Heart left ventricle (tissue), 13 donors: Measurements from ENCODE around the gene ACOX1.

ENCODE experiments used
- CTCF ChIP-seq, 12 donors: fragments of 200-600 bp; sonication (generic) in 4 of 12; IDR thresholded peaks; one replicate each; pipeline versions ENCODE4 v1.5.0 to v1.8.0; 2018 to 2022; ENCODE audit warnings: antibody characterized with exemption in 12 of 12, mild to moderate bottlenecking in 5 of 12
- POLR2A ChIP-seq, 2 donors: fragments of 450-650 bp; IDR thresholded peaks; one replicate each; pipeline ENCODE4 v1.6.1; 2017; ENCODE audit warnings: antibody characterized with exemption in 2 of 2, mild to moderate bottlenecking in 2 of 2, moderate library complexity in 2 of 2
- donor health status: ischemic (EF 13 %, LVEDD 7.1; RV severe dilation, severe dysfunction).
- donor health status: DM: no; HTN: yes; CAD: no.
- donor health status: DM: no; HTN: no; CAD: no.
- donor health status: ischemic (EF 25% LVEDD 6.9; RV normal size, moderate dysfunction).
- donor health status: ischemic (EF 25% LVEDD 5.7; RV mildly dilated, moderate dysfunction).
- donor health status: ischemic (EF 35%, LVEDD 5.7; RV mildly dilated, moderate dysfunction).
- donor health status: nonischemic (EF 11% LVEDD 7.7; RV severe dilation, severe dysfunction).
- donor health status: DM: yes; HTN: yes; CAD: no.
- donor health status: PGD.
- donor health status: ischemic (EF 29% LVEDD 5.4; RV normal size, mild dysfunction).
- donor health status: nonischemic (EF 23%, LVEDD 6.1; RV moderate dilation, normal function).

- TF ChIP-seq CTCF (IDR thresholded peaks at IDR 0.05): peak; percentile 86 to 99 (median 96)
- TF ChIP-seq POLR2A (IDR thresholded peaks at IDR 0.05): no peak
These were observed 35.3 kb upstream of the ACOX1 start for GRCh38 chr17:76014100-76014924.
